Neuronal stem cell (in vitro differentiated cells): Measurements from ENCODE around the gene KRTAP10-6.
"Not testable (repeated sequence)": the region's sequence is repeated elsewhere in the genome, so short reads cannot be mapped to it uniquely, and the experiment has no call there.

Experiments used
- DNase-seq: peaks from one replicate; pipeline ENCODE4 v3.0.0-alpha.2; 2013; ENCODE audit warnings: low spot score
- H2AFZ ChIP-seq: one replicate; pipeline ENCODE4 v1.6.1; 2013; ENCODE audit warnings: mild to moderate bottlenecking, low read length, inconsistent platforms
- H2AK5ac ChIP-seq: 2 replicates; pipeline ENCODE4 v1.6.1; 2013; ENCODE audit warnings: low read depth, mild to moderate bottlenecking, inconsistent platforms, low read length, moderate library complexity, mixed read lengths
- H2BK120ac ChIP-seq: 2 replicates; pipeline ENCODE4 v1.6.1; 2013; ENCODE audit warnings: low read depth, mild to moderate bottlenecking, inconsistent platforms, low read length, moderate library complexity, mixed read lengths
- H2BK12ac ChIP-seq: one replicate; pipeline ENCODE4 v1.6.1; 2013; ENCODE audit warnings: low read length, inconsistent platforms
- H2BK15ac ChIP-seq: 2 replicates; pipeline ENCODE4 v1.6.1; 2013; ENCODE audit warnings: mild to moderate bottlenecking, low read length, inconsistent platforms, mixed read lengths
- H2BK5ac ChIP-seq: one replicate; pipeline ENCODE4 v1.6.1; 2013; ENCODE audit warnings: inconsistent platforms, mild to moderate bottlenecking, low read length, moderate library complexity
- H3K14ac ChIP-seq: one replicate; pipeline ENCODE4 v1.6.1; 2013; ENCODE audit warnings: low read length, inconsistent platforms
- H3K18ac ChIP-seq: 2 replicates; pipeline ENCODE4 v1.6.1; 2013; ENCODE audit warnings: low read length, inconsistent platforms
- H3K23ac ChIP-seq: 2 replicates; pipeline ENCODE4 v1.6.1; 2013; ENCODE audit warnings: low read depth, mild to moderate bottlenecking, mixed read lengths, low read length, inconsistent platforms; ENCODE audit not compliant: poor library complexity
- H3K27ac ChIP-seq: replicated peaks from 3 replicates; pipeline ENCODE4 v1.5.1; 2013; ENCODE audit warnings: low read length, inconsistent platforms
- H3K27me3 ChIP-seq, 3 experiments: 2 replicates each; pipeline ENCODE4 v1.6.1; 2013; ENCODE audit warnings: low read length in 3 of 3, mild to moderate bottlenecking in 2 of 3, inconsistent platforms in 1 of 3, low read depth in 1 of 3, mixed read lengths in 1 of 3, moderate library complexity in 1 of 3; ENCODE audit not compliant: control insufficient read depth in 3 of 3, insufficient read depth in 3 of 3
- H3K36me3 ChIP-seq, 2 donors: replicated peaks in 1 of 2; 2 replicates each; pipeline ENCODE4 v1.6.1; 2013; ENCODE audit warnings: low read length in 2 of 2; ENCODE audit not compliant: control insufficient read depth in 2 of 2, insufficient read depth in 2 of 2
- H3K4ac ChIP-seq: 2 replicates; pipeline ENCODE4 v1.6.1; 2013; ENCODE audit warnings: inconsistent platforms, mild to moderate bottlenecking, low read length, moderate library complexity
- H3K4me1 ChIP-seq, 2 donors: 1 replicate in 1 of 2; 2 replicates in 1 of 2; pipeline ENCODE4 v1.6.1; 2013; ENCODE audit warnings: low read length in 2 of 2, low read depth in 1 of 2; ENCODE audit not compliant: control insufficient read depth in 2 of 2, insufficient read depth in 1 of 2
- H3K4me2 ChIP-seq: one replicate; pipeline ENCODE4 v1.6.1; 2013; ENCODE audit warnings: mild to moderate bottlenecking, low read length, inconsistent platforms; ENCODE audit not compliant: insufficient read depth, poor library complexity, severe bottlenecking
- H3K4me3 ChIP-seq, 2 donors: 2 replicates each; pipeline ENCODE4 v1.5.1; 2013; ENCODE audit warnings: low read length in 2 of 2, mild to moderate bottlenecking in 2 of 2, inconsistent platforms in 1 of 2, moderate library complexity in 1 of 2
- H3K79me1 ChIP-seq: one replicate; pipeline ENCODE4 v1.6.1; 2013; ENCODE audit warnings: low read depth, mild to moderate bottlenecking, inconsistent platforms, low read length, moderate library complexity
- H3K9ac ChIP-seq: one replicate; pipeline ENCODE4 v1.6.1; 2013; ENCODE audit warnings: mild to moderate bottlenecking, low read depth, low read length, inconsistent platforms; ENCODE audit not compliant: poor library complexity
- H3K9me3 ChIP-seq, 2 donors: replicated peaks in 1 of 2; 2 replicates each; pipeline versions ENCODE3 to v1.6.1; 2013; ENCODE audit warnings: low read length in 2 of 2, mild to moderate bottlenecking in 2 of 2, inconsistent platforms in 1 of 2, low read depth in 1 of 2, mixed read lengths in 1 of 2, moderate library complexity in 1 of 2; ENCODE audit not compliant: control insufficient read depth in 2 of 2, insufficient read depth in 1 of 2
- H4K8ac ChIP-seq: one replicate; pipeline ENCODE4 v1.6.1; 2013; ENCODE audit warnings: low read depth, mild to moderate bottlenecking, inconsistent platforms, low read length, moderate library complexity
- H4K91ac ChIP-seq: one replicate; pipeline ENCODE4 v1.6.1; 2013; ENCODE audit warnings: low read length, low read depth, mild to moderate bottlenecking, inconsistent platforms; ENCODE audit not compliant: poor library complexity
- WGBS, 2 donors: extraction: QIAGEN DNeasy Blood & Tissue Kit; methylation state at CpG; one replicate each; pipeline ENCODE4 v1.1.7; 2013; ENCODE audit warnings: missing lambda C conversion rate in 2 of 2, mixed read lengths in 1 of 2; ENCODE audit not compliant: insufficient read length in 2 of 2, insufficient replicate concordance in 1 of 2; ENCODE audit errors: extremely low coverage in 2 of 2; 5-methylcytosine and 5-hydroxymethylcytosine counted together

The KRTAP10-6 gene

GRCh38 chr21:44600118-44600978, 8.0 kb upstream of the KRTAP10-6 start, which contains the start of gene KRTAP10-7:
TSS of gene KRTAP10-7 (plus strand) at chr21:44600597. CDS start at chr21:44600622, 25 bp downstream.
- peak within 1 kb of the TSS; percentile 63 for H3K9ac ChIP-seq
- H2AFZ ChIP-seq, H4K8ac ChIP-seq, H3K9me3 ChIP-seq, H3K36me3 ChIP-seq, H3K27me3 ChIP-seq, H3K79me1 ChIP-seq, DNase-seq, H2BK5ac ChIP-seq, H2BK120ac ChIP-seq, H3K4me2 ChIP-seq, H3K4me1 ChIP-seq: not testable (repeated sequence)
- peak within 1 kb of the TSS; percentile 53 for H4K91ac ChIP-seq
- H3K4me3 ChIP-seq: peak within 1 kb of the TSS in 1 of 2 donors; percentile 22
- peak within 1 kb of the TSS; percentile 89 for H3K18ac ChIP-seq
- H3K14ac ChIP-seq: peak within 1 kb of the TSS; percentile 97
- H2BK15ac ChIP-seq: peak within 1 kb of the TSS; percentile 64
- WGBS, 2 donors: no CpG with 5 or more reads among the region's 23 CpGs
- peak within 1 kb of the TSS; percentile 42 for H3K4ac ChIP-seq
- H2BK12ac ChIP-seq: peak within 1 kb of the TSS; percentile 97
- H3K23ac ChIP-seq: peak within 1 kb of the TSS; percentile 68
- H2AK5ac ChIP-seq: peak within 1 kb of the TSS; percentile 12
- peak within 1 kb of the TSS; percentile 22 for H3K27ac ChIP-seq

DNA sequence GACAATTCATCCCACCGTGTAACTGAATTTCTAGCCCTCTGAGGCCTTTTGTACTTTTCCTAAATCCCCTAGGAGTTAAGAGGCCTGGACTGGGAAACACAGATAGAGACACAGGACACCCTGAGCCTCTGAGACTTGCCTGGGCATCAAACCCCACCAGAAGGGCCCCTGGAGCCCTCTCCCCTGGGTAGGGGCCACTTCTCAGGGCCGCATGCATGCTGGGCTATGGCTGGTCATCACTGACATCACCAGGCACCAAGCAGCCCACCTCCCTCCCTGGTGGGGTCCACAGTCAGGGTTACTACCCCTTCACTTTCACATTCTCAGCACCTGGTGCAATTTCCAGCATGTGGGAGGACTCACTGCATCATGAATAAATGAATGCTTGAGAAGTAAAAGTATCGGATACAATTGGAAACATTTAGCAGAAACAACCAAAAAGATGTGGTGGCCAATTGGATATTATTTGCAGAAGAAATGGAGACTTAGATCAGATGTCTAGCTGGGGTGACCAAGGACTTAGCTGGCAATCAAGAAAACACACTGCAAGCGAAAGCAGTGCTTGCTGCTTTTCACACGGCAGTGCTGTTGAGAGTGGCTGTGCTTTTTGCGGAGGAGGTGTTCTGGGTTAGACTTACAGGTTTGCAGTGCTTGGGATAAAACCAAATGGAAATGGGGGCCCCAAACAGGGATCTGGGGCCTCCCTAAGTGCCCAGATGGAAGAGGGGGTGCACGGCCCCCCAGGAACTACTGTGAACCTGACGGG, 7.1 kb upstream of the KRTAP10-6 start:
- no peak overlapping the region for H4K8ac ChIP-seq
- H2BK15ac ChIP-seq: no peak overlapping the region
- no peak overlapping the region for H3K4ac ChIP-seq
- peaks cover 1% of the 10 kb centered on the region in 2 donors for H3K4me1 ChIP-seq
- no peaks in the 10 kb centered on the region for H3K79me1 ChIP-seq
- no peak overlapping the region for H3K9ac ChIP-seq
- no CpG with 5 or more reads among the region's 8 CpGs for WGBS, 2 donors
- no peak overlapping the region for H2AK5ac ChIP-seq
- H3K9me3 ChIP-seq: peaks cover 4 to 5% of the 10 kb centered on the region in 2 donors
- no peak overlapping the region for H2BK5ac ChIP-seq
- no peak for DNase-seq
- H2BK12ac ChIP-seq: peak overlapping the region; percentile 41
- no peak overlapping the region for H2AFZ ChIP-seq
- no peak overlapping the region for H3K23ac ChIP-seq
- peaks cover 0 to 4% (median 0%) of the 10 kb centered on the region in 3 experiments for H3K27me3 ChIP-seq
- H3K18ac ChIP-seq: peak overlapping the region; percentile 89
- H3K14ac ChIP-seq: no peak overlapping the region
- H3K4me3 ChIP-seq: no peak overlapping the region
- H3K27ac ChIP-seq: peak overlapping the region; percentile 22
- H3K36me3 ChIP-seq: no peaks in the 10 kb centered on the region
- H4K91ac ChIP-seq: peak overlapping the region; percentile 94
- no peak overlapping the region for H3K4me2 ChIP-seq
- no peak overlapping the region for H2BK120ac ChIP-seq

GRCh38 chr21:44598061-44598460, 5.8 kb upstream of the KRTAP10-6 start:
- Histone ChIP-seq H3K9me3 (peaks cover 2 to 4% of the 10 kb centered on the region in 2 donors), H3K4me3 (no peak overlapping the region), H4K91ac (no peak overlapping the region), H3K4me1 (peaks cover 1 to 7% of the 10 kb centered on the region in 2 donors), H3K27me3 (no peaks in the 10 kb centered on the region), H3K9ac (no peak overlapping the region), H2AK5ac (no peak overlapping the region), H3K4ac (no peak overlapping the region), H3K14ac (no peak overlapping the region), H3K23ac (no peak overlapping the region), H3K79me1 (no peaks in the 10 kb centered on the region), H3K18ac (no peak overlapping the region), H2BK120ac (no peak overlapping the region), H2BK5ac (no peak overlapping the region), H3K36me3 (no peaks in the 10 kb centered on the region), H2BK12ac (no peak overlapping the region), H4K8ac (no peak overlapping the region), H3K27ac (peak overlapping the region; percentile 71), H3K4me2 (no peak overlapping the region), H2BK15ac (no peak overlapping the region), H2AFZ (peak overlapping the region; percentile 14)
- DNase-seq: peak; percentile 29
- WGBS, 2 donors: no CpG with 5 or more reads among the region's 11 CpGs
